ENCODE results near the gene MTG2.

DNA sequence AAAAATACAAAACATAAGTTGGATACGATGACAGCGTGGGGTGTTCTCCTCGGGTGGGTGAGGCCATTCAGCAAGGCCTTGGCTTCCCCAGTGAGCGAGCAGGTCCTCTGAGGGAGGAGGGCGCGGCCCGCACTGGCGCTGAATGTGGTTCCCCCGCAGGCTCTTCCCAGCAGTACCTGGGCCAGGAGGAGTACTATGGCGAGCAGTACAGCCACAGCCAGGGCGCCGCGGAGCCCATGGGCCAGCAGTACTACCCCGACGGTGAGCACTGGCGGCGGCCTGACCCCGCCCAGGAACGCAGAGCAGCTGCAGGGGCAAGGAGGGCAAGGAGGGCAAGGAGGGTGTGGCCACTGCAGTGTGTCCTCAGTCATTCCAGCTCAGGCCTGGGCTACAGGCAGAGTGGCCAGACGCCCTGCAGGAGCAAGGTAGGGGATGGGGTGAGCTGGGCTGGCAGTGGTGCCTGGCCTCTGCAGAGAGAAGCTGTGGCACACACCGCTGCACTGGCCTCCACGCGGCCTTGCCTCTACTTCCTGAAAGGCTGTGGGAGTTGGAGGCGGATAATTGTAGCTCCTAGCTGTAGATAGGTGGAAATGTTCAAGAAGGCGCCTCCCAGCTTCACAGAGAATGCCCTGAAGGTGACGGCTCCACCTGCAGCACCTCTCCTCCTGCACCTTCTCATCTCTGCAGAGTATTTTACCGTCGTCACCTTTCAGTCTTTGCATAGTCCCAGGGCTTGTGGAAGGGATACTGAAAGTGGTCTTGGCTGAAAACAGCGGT is 18.7 kb upstream of the MTG2 start:
- no peak for TF ChIP-seq CTCF (IDR thresholded peaks at IDR 0.05; ENCODE audit: low read depth, low read length, missing input control)
- no peak for TF ChIP-seq ZBTB33 (IDR thresholded peaks at IDR 0.05)
- TF ChIP-seq SP1 (IDR thresholded peaks at IDR 0.05): no peak
- TF ChIP-seq JUND (IDR thresholded peaks at IDR 0.05): no peak
- no peak for TF ChIP-seq FOXA1 (IDR thresholded peaks at IDR 0.05)

Measured in liver (tissue), 3 donors.